Erythroblast (primary cell): ENCODE data around the gene PAX8.

Source experiments
- GATA1 ChIP-seq: IDR thresholded peaks from 2 replicates; pipeline ENCODE4 v1.6.1; 2011; ENCODE audit warnings: low read depth, mild to moderate bottlenecking, control low read depth, low read length, moderate library complexity
- POLR2A ChIP-seq: IDR thresholded peaks from 2 replicates; pipeline ENCODE4 v1.6.1; 2011; ENCODE audit warnings: mild to moderate bottlenecking, low read length

GRCh38 chr2:113166187-113166645 is 112.5 kb downstream of the PAX8 start:
- no peak for TF ChIP-seq POLR2A
- TF ChIP-seq GATA1, result no peak
